IPS DF 4.7 (cell line): ENCODE measurements around the gene FCHSD1.

Source experiments
- DNase-seq: peaks from one replicate; pipeline ENCODE4 v3.0.0-alpha.2; 2013; ENCODE audit warnings: low spot score; ENCODE audit errors: extremely low read depth

The FCHSD1 gene

DNA sequence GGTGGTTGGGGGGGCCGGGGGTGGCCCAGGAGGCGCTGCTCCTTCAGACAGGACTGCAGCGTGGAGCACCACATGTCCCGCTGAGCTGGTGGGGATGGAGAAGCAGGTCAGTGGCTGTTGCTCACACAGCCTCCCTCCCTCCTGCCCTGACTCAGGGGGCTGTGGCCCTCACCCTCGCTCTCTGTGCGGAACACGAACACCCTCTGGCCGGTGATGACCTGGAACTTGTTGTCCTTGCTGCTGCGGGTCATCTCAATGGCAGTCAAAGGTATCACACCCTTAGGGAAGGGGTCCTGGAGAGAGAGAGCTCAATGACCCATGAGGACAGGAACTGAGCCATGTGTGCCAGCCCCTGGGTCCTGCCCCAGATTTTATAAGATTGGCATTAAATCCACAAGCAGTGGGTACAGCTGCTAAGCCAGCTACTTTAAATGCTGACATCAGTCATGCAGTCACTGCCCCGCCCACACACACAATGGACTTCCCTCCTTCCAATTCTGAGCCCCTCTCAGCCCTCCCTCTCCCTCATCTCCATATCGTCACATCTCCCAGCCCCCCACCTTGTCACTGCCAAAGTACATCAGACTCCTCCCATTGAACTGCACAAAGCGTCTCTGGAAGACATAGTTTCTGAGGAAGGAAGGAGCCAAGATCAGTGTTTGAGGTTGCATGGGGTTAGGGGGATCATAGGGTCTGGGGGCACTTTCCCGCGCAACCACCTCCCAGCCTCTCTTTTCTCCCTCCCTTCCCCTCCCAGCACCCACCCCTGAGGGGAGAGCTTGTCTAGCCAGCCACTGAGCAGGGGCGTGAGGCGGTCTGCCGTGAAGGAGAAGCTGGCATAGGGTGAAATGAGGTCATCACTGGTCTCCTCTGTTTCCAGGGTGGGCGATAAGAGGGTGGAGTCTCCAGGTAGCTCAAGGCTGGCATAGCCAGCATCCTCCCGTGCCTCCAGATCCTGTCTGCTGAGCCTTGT, 21.9 kb upstream of the FCHSD1 start:
- no peak for DNase-seq

GRCh38 chr5:141672071-141672840, 21.0 kb upstream of the FCHSD1 start:
- DNase-seq = no peak

DNA sequence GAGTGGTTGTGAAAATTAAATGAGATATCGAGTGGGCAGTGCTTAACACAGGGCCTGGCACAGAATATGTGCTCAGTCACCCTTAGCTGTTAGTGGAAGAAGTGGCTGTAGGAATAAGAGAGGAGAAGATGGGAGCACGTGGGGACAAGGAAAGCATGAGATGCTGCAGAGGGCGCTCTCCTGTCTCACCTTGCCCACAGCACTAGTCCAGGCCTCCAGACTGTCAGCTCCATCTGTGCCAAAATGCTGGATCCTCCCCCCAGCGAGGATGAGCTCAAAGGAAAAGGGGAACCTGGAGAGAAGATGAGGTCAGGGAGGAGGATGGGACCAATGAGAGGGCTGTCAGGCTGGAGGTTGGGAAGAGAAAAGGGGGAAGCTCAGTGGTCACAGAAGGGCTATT, 18.3 kb upstream of the FCHSD1 start:
- DNase-seq = no peak

DNA sequence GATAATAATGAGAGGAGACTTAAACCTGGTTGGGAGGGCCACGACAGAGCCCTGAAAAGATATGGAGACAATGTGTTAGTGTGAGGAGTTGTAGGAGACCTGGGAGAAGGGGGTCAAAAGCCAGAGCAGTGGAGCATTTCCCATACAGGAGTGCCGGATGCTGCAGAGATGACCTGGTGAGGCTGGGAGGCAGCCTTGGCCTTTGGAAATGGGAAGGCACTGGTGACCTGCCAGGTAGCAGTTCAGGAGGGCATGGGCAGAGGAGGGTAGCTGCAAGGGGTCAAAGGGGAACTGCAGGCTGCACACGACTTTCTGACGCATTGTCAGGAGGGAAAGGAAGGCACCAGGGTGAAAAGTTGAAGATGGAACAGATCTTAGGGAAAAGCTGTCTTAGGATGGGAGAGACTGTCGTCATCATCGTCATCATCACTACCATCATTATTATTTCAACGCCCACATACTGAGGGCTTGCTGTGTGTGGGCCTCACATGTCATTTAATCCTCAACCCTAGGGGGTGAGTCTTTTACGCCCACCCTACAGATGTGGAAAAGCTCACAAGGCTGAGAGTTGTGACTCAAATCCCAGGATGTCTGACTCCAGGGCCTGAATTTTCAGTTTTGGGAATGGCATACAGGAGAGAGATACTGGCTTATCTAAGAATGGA, 17.5 kb upstream of the FCHSD1 start:
- no peak for DNase-seq

- no peak for DNase-seq
Observed at GRCh38 chr5:141665995-141666940, 15.1 kb upstream of the FCHSD1 start.

DNA sequence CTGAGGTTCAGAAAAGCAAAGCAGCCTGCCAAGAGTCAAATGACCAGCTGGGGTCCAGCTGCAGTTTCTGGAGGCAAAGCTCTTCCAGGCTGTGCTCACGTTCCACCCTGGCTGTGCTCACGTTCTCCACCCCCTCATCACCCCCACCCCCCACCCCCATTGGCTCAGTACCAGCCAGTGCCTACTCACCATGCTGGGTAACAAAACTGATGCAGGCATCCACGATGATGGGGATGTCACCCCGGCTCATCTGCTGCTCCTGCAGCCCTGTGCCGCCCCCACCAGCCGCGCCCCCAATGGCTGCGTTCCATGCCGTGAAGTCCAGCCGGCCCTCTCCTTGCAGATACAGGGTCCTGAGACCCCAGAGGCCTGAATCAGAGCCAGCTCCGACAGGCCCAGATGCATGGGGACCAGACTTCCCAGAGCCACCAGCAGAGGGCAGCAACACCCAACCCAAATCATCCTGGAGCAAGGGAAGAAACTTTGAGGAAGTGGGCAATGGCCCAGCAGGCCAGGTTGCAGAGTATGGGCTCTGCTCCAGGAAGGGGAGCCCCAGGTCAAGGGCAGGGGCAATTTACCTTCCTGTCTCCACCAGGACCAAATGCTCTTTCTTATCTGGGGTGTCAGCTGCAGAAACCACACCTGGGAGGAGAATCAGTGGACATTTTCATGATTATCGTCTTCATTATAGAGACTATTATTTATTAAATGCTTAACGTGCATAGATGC, 13.7 kb upstream of the FCHSD1 start:
- DNase-seq = no peak

- DNase-seq = no peak
Observed at GRCh38 chr5:141663506-141663905, 12.3 kb upstream of the FCHSD1 start.

DNA sequence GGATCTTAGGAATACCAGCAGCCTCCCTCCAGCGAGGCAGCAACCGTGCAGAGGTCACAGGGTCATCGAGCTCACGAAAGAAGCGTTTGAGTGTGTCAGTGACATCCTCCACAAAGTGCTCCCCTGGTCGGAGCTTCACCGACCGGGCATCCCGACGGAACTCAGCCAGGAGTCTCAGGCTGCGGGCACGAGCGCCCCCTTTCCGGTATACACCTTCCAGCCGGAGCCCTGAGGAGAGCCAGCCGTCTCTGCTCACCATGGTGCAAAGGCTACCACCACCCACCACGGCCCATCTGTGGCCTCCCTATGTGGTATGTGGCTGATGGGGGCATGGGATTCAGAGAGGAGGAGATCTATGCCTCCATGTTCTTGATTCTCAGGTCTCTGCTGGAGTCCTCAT, 10.8 kb upstream of the FCHSD1 start:
- no peak for DNase-seq

DNA sequence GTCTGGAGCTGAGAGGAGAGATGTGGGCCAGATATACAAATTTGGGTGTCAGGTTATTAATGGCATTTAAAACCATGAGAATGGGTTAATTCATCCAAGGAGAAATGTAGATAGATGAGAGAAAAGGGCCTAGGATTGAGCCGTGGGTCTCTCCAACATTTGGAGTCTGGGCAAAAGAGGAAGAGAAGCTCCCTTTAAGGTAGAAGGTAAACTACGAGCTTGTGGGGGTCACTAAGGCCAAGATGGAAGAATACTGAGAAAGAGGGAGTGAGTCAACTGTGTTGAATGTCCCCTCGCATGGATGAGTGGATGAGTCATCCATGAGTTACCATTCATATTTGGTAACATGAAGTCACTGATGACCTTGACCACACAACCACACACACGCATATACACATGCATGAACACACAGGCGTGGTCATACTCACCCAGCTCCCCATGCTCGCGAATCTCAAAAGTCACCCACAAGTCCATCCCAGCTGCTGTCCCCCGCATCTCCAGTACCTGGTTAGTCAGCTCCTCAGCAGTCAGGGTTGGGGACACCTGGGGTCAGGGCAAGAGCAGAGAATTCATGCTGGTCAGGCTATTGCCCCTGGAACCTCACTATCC, 6.8 kb upstream of the FCHSD1 start:
- no peak for DNase-seq

GRCh38 chr5:141657404-141657803, 6.2 kb upstream of the FCHSD1 start:
- no peak for DNase-seq

- no peak for DNase-seq
Observed at GRCh38 chr5:141656396-141656795, 5.2 kb upstream of the FCHSD1 start.

- no peak for DNase-seq
Observed at GRCh38 chr5:141655020-141655419, 3.8 kb upstream of the FCHSD1 start.

GRCh38 chr5:141654298-141654697, 3.1 kb upstream of the FCHSD1 start:
- DNase-seq = no peak

DNA sequence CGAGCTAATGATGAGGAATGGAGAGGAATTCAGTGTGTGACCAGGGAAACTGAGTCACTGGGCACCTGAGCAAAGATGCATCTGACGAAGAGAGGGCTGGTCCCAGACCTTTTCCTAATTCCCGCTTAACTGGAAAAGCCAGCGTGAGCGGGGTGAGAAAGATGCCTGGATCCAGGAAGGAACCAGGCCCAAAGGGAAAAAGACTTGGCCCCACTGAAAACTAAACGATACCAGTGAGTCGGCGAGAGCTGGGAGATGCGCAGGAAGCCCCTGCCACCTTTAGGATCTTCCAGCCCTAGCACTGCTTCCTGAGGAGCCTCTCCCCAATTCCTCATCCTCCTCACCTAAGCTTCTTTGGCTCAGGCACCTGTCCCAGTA, 499 bp upstream of the FCHSD1 start:
- no peak for DNase-seq

DNA sequence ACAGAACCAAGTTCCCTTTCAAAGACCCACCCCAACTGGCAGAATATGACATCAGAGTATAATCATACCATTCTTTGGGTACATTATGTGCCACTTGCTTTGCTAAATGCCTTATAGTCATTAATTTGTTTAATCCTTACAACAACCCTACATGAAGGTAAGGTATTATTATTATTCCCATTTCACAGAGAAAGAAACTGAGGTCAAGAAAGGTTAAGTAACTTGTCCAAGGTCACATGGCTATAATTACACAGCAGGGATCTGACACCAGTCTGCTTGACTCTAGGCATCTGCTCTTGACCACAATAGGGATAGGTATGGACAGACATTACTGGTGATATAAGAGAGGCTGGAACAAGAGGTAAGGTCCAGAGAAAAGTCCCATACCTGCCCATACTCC, 1.2 kb downstream of the FCHSD1 start:
- DNase-seq = no peak

DNA sequence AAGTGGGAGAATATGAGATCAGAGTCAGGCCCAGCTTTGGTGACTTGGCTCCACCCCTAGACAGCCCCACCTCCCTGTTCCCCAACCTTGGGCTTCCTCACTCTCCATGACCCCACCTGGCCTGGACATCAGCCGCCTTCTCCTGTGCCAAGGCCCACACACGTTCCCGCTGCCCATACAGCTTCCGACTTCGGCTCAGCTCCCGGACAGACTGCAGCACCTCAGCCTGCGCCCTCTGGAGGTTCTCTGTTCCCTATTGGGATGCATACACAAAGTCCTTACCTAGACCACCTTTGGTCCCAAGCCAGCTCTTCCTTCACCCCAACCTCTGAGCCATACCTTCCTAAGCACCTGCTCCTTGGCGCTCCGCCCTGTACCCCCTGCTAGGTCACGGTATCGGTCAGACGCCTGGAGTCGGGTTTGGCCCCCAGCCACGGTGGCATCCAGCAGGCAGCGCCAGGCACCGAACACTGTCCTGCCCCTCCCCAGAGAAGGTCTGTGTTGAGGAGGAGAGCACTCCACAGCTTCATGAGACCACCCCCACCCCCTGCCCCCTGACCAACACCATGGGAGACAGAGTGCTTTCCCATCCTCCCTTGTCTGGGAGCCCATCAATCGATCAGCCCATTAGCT, 2.0 kb downstream of the FCHSD1 start:
- DNase-seq = no peak

GRCh38 chr5:141647851-141648250, 3.4 kb downstream of the FCHSD1 start:
- no peak for DNase-seq

DNA sequence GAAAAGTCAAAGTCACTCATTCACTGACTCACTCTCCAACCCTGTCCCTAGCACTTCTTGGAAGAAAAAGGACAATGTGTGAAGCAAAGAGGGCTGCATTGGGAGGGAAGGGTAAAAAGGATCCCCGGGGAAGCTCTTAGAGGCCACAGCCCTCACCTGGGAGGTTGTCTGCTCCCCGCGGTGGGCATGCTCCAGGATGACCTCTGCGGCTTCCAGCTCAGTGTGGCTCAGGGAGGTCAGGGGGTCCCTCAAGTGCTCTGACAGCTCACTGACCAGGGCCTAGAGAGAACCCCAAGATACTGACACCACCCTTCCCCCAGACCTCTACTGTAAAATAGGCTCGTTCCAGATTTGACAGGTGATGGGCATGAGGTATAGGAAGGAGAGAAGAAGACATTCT, 4.0 kb downstream of the FCHSD1 start:
- no peak for DNase-seq

DNA sequence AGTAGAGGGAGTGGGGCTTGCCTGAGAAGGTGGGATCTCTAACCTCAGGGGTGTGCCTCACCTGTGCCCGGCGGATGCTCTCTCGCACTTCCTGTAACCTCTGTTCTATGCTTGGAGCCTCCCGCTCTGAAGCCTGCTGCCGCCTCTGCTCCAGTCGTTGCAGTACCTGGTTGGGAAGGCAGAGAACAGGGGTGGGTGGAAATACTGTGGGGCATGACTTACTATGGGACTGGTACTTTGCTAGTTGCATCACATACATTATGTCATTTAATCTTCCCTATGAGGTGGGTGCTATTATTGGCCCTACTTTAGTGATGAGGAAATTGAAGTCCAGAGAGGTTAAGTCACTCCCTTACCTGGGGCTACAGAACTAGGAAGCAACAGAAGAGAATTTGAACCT, 5.2 kb downstream of the FCHSD1 start:
- DNase-seq = no peak
